ENCODE data around the gene ZNF469.
"Not testable (repeated sequence)": the region's sequence is repeated elsewhere in the genome, so short reads cannot be mapped to it uniquely, and the experiment has no call there.

ZNF469 gene

DNA sequence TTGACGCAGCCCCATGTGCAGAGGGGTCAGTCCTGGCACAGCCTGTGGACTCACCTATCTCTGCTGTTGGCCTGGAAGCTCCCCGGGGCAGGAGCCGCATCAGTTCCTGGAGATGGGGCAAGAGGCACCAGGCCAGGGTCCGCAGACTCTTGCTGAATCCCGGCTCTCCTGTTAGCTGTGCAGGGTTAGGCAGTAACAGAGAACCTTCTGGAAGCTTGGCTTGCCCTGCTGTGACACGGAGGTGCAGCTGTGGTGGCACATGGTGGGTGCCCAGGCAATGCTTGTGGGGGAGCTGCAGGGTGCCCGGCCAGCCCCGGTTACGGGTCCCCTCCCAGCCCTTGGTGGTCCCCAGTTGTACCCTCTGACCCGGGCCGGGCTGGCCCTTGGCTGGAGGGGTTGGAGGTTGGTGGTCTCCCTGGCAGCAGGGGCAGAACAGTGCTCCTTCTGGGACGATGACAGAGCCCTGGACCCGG is 26.0 kb upstream of the ZNF469 start:
- no peak for DNase-seq

DNA sequence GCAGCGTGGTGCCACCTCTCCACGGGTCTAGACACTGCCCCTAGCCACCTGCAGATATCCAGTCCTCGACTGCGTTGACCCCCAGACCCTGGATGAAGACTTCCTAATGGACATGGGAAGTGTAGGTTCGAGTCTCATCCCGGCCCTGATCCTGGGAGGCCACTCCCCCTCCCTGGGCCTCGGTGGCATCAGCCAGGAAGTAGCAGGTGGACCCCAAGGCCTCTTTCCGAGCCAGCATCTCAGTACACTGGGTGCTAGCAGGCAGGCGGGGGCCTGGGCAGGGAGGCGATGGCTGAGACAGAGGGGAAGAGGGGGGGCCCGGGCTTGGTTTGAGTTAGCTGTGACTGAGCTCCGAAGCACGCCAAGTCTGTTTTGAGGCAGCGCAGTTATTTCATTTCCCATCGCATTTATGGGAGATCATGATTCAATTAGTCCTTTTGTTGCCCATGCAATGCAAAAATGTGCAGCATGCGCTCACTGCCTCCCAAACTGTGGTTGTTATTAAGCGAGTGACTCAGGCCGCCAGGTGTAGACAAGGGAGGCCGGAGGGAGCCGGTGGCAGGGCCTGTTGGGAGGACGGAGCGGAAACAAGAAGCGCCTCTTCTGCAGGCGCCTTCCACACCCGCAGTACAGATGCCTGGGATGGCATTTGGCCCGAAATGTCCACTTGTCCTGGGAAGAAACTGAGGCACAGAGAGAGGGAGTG is 25.3 kb upstream of the ZNF469 start:
- DNase-seq = no peak

DNA sequence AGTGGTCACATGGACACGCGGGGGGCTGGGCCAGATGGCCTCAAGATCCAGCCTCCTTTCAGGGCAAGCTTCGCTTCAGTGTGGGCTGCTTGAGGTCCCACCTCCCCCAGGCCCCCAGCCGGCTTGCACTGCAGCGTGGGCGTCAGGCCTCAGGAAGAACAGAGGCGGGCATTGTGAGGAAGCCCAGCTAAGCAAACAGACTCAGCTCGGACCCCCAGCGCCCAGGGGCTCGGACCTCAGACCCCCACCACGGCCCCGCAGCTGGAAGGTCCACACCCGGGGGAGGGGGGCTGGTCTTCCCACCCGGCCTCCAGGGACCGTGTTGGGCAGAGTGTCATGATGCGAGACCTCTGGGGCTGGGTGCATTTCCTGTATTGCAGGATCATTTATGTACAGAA is 24.7 kb upstream of the ZNF469 start:
- no peak for DNase-seq

DNA sequence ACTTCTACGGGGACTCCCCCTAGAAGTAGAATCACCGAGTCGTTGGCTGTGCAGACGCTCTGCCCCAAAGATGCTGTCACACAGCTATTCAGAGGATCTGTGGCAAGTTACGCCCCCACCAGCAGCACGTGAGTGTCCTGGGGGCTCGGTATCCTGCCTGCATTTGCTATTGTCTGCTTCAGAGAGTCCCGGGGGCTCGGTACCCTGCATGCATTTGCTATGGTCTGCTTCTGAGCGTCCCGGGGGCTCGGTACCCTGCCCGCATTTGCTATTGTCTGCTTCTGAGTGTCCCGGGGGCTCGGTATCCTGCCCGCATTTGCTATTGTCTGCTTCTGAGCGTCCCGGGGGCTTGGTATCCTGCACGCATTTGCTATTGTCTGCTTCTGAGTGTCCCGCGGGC is 23.8 kb upstream of the ZNF469 start:
- DNase-seq = no peak

DNA sequence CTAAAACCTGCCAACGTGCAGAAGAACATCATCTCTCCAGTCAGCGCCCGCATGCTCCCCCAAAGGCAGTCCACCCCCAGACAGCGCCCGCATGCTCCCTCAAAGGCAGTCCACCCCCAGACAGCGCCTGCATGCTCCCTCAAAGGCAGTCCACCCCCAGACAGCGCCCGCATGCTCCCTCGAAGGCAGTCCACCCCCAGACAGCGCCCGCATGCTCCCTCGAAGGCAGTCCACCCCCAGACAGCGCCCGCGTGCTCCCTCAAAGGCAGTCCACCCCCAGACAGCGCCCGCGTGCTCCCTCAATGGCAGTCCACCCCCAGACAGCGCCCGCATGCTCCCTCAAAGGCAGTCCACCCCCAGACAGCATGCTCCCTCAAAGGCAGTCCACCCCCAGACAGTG is 22.4 kb upstream of the ZNF469 start:
- not testable (repeated sequence) for DNase-seq

DNA sequence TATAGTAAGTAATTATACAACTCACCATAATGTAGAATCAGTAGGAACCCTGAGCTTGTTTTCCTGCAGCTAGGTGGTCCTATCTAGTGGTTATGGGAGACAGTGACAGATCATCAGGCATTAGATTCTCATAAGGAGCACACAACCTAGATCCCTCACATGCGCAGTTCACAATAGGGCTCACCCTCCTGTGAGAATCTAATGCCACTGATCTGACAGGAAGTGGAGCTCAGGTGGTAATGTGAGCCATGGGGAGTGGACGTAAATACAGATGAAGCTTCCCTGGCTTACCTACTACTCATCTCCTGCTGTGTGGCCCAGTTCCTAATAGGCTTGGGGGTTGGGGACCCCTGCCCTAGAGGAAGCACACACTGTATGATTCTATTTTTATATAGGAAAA is 21.8 kb upstream of the ZNF469 start:
- no peak for DNase-seq

DNA sequence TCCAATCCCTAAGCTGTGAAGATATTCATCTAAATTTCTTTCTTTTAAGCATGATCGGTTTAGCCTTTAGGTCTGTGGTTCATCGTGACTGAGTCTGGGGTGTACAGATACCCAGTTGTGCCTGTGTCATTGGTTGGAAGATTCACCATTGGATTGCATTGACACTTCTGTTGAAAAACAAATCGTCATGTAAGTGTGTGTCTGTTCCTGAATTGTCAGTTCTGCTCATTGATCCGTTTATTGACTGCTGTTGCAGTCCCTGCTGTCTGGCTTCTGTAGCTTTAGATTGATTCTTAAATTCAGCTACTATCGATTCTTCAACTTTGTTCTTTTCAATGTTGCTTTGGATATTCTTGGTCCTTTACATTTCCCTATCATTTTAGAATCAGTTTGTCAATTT is 21.0 kb upstream of the ZNF469 start:
- DNase-seq = no peak

DNA sequence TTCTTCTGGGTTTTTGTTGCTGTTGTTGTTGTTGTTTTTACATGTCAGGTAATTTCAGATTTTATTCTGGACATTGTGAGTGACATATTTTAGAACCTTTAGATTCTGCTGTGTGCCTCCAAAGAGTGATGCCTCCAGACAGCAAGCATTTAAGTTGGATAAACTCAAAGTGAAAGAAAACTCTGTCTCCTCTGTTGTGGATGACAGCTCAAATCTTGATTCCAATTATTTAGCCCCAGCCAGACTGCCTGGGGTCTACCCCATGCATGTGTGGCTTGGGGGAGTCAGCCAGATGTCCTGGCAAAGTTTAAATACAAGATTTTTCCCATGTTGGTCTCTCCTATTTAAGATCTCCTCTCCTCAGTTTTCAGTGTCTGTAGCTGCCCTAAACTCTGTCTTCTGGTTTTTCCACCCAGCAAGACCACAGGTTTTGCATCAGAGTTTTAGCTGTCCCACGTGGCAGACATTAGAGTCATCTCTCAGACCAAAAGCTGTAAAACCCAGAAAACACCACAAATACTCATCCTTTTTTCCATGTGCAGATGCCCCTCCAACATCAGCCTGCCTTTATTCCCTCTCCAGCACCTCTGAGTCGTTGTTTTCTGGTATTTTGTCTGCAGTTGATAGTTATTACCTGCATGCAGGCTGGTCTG is 19.4 kb upstream of the ZNF469 start:
- DNase-seq = no peak

DNA sequence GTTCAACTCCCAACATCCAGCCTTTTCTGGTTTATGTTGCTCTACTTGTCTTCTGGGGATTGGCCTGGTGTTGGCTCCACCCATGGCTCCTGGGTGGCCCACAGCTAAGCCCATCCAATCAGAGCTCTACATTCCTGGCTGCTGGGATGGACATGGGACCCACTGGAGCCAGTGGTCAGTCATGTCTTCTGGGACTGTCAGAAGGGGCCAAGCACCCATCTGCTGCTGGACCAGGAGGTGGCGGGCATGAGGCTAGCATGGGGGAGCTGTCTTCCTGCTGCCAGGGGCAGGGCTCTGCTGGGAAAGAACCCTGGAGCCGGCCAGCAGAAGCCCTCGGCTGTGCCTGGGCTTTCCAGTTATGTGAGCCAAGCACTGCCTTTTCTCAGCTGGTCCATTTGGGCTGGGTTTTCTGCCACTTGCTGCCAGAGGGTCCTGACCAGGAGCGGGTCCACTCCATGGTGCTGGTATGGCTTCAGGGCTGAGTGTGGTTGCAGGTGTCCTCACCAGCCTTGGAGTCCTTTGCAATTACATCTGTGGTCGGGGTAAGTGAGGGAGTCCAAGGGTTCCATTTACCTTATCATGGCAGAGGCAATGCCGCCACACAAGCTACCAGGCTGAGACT is 17.4 kb upstream of the ZNF469 start:
- DNase-seq = no peak

DNA sequence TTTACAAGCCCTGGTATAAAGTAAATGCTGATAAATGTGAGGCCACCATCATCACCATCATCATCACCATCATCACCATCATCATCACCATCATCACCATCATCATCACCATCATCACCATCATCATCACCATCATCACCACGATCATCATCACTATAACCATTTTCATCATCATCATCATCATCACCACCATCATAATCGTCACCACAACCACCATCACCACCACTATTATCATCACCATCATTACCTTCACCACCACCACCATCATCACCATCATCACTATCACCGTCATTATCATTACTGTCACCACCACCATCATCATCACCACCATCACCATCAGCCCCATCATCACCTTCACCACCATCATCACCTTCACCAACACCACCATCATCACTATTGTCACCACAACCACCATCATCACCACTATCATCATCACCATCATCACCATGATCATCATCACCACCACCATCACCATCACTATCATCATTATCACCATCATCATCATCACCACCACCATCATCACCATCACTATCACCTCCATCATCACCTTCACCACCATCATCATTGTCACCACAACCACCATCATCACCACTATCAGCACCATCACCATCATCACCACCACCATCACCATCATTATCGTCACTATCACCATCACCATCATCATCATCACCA is 16.6 kb upstream of the ZNF469 start:
- DNase-seq = no peak

DNA sequence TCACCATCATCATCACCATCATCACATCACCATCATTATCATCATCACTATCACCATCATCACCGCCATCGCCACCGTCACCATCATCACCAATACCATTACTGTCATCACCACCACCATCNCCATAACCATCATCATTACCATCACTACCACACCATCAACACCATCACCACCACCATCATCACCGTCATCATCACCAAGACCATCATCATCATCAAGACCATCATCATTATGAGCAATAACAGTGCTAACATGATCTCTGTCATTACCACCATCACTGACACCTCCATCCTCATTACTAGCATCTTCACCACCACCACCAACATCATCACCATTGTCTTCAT is 16.1 kb upstream of the ZNF469 start:
- DNase-seq = no peak

DNA sequence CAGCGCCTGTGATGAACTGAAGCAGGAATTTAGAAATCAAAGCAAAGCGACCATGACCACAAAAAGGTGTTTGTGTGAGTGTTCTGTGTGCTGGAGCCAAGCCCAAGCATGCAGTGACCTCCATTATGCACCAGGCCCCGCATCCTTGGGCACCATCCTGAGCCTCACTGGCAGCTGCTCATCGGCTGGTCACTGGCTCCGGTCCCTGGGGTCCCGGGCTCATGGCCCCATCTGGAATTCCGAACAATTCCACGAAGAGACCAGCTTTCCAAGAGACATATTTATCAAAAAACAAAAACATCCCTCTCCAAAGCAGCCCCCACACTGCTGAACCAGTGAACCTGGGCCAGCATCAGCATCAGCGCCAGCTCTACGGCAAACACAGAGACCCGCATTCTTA is 15.2 kb upstream of the ZNF469 start:
- peak in 3 of 56 donors; percentile 12 to 54 (median 27) for DNase-seq

DNA sequence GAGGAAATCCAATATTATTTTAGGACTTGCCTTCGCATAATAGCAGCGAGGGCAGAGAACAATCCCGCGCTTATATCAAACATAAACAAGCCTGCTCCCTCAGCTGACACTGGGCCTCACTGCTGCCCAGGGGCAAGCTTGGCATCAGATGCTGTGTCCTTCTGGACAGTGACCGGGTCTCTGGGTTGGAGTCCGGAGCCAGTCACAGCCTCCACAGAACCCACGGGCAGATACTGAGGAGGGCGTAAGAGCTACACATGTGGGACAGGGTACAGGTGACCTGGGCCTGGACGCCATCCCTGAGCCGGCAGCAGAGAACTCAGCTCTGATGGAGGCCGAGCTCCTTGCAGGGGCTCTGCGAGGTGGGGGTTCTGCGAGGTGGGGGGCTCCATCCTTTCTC is 14.7 kb upstream of the ZNF469 start:
- peak in 4 of 56 donors; percentile 6 to 54 (median 28) for DNase-seq

DNA sequence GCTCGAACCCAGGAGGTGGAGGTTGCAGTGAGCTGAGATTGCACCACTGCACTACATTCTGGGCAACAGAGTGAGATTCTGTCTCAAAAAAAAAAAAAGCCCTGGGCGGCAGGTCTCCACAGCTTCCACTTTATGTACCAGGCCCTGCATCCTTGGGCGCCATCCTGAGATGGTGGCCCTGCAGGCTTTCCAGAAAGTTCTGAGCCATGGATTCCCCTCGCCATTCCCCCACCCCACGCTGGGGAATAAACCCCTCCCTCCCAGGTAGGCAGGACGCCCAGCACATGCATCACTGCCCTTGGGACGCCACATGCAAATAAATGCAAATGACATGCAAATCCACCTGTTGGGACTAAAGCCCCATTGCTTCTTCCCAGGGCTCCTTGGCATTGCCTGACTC is 13.8 kb upstream of the ZNF469 start:
- no peak for DNase-seq

DNA sequence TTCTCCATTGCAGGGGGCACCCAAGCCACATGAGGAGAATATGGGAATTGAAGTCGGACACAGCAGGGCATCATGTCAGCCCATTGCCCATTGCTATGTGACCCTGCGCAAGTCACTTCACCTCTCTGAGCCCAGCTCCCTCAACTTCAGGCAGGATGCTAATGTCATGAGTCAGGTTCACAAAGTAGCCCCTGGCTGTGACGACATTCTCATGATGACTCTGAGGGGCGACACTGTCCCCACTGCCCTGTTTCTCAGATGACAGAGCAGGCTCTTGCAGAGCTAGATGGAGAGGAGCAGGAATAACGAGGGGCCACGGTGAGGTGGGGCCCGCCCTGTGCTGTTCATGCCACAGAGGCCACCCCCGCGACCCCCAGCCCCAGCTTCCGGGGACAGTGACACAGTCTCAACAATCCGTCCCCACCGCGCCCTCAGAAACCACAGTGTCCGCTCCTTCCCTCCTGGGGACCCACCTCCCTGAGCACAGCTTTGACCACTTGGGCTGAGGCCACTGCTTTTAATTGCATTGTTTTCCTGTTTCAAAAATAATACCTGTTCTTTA is 13.2 kb upstream of the ZNF469 start:
- no peak for DNase-seq

DNA sequence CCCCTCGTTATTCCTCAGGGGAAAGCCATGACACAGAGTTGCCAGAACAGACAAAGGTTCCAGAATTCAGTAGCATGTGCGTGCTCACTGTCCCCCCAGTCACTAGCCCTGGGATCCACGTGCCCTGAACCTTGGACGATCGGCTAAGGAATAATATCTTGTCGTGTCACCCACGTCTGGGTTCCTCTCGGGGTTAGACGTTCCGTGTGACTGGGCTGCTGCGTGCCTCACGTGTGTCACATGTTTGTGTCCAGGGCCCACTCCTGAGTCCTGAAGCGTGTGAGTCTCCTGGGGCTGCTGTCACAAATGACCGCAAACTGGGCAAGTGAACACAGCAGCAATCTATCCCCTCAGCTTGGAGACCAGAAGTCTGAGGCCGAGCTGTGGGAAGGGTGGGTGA is 12.4 kb upstream of the ZNF469 start:
- no peak for DNase-seq

DNA sequence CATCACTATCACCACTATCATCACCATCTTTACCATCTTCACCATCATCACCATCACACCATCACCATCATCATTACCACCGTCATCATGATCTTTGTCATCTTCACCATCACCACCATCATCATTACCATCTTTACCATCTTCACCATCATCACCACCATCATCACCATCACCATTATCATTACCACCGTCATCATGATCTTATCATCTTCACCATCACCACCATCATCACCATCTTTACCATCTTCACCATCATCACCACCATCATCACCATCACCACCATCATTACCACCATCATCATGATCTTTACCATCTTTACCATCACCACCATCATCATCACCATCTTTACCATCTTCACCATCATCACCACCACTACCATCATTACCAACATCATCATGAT is 10.2 kb upstream of the ZNF469 start:
- DNase-seq = no peak

DNA sequence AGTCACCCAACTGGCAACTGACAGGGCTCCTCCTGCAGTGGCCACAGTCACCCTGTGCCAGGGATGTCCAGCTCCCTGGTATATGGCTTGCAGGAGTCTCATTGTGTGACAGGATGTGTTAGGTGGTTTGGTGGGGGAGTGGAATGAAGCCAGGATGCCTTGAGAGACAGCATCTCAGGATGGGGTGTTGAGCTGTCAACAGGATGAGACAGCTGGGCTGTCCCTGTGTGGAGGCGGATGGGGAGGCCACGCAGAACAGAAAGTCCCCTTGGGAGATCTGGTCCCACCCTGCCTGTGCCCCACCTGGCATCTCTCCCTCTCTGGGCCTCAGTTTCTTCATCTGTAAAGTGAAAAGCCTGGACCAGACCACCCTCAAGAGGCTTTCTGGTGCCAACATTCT is 9.5 kb upstream of the ZNF469 start:
- no peak for DNase-seq

DNA sequence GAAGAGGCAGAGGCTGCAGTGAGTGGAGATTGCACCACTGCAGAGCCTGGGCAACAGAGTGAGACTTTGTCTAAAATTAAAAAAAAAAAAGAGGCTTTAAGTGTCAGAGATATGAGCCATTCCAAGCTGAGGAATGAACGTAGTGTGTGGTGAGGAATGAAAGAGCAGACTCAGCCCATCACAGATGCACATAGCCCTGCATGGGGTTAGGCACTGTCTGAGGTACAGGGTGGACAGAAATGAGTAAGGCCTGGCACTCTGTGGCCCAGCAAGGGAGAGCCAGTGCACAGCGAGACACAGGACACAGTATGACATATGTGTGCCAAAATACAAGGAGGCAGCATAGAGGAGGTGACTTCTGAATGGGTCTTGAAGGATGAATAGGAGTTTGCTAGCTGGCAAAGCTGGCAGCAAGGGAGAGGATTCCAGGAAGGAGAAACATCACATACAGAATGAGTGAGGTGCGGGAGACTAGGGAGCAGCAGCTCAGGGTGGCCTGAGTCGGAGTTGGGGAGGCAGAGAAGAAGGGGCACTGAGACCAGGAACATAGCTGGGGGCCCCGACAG is 8.7 kb upstream of the ZNF469 start:
- DNase-seq = no peak

DNA sequence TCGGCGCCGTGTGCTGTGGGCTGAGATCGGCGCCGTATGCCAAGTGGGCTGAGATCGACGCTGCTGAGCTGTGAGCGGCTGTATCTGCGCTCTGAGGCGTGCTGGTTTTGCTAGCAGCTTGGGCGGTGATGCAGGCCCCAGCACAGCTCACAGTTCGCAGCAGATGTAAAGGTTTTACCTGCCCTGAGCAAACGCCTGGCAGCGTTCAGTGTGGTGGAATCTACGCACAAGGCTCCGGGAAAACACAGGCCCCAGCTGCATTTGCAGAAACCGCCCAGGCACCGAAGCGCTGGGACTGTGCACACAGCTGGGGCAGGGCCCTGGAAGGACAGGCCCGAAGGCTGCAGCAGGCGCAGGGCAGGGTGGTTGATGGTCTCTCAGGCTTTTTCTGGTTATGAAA is 8.0 kb upstream of the ZNF469 start:
- DNase-seq = no peak

DNA sequence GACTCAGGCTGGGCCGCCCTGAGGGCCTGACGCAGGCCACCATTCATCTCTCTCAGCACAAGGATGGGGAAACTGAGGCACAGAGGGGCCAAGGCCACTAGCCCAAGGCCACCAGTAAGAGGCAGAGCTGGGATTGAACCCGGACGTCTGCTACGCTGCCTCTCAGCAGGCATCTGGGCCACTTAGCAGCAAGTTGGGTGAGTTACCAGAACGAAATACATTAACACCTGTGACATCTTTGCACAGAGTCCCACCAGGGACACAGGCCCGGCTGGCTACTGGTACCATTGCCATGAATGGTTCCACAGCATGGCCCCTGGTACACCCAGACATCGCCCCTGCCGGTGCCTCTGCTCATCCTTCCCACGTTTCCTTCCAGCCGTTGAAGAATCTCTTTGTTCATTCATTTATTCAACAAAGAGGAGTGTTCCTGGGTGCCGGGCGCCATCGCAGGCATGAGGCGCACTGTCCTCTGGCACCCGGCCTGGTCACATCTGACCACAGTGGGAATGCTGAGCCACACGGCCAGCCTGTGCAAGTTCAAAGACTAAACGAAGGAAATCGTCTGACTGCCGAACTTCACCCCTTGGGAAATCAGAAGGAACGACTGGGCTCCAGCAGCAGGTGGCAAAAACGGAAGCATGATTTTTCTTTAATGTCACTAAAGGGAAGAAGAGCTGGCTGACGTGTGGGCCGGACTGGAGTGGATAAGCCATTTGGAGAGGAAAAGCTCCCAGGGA is 7.4 kb upstream of the ZNF469 start:
- peak in 5 of 56 donors; percentile 13 to 59 (median 28) for DNase-seq
